KMS-11 (cell line): ENCODE data around the gene NLK.
"Not testable (repeated sequence)": the region's sequence is repeated elsewhere in the genome, so short reads cannot be mapped to it uniquely, and the experiment has no call there.

Experiments used
- H2AFZ ChIP-seq: fragments of 200-600 bp; sonication (generic); 2 replicates; pipeline ENCODE4 v1.6.1; 2016; ENCODE audit warnings: antibody characterized with exemption, mixed run types, low read depth
- H3K27ac ChIP-seq: fragments of 200-600 bp; sonication (generic); 2 replicates; pipeline ENCODE4 v1.6.1; 2016; ENCODE audit warnings: mild to moderate bottlenecking, mixed run types
- H3K27me3 ChIP-seq: fragments of 200-600 bp; sonication (generic); 2 replicates; pipeline ENCODE4 v1.6.1; 2017; ENCODE audit warnings: mild to moderate bottlenecking, low read depth, mixed run types, moderate library complexity; ENCODE audit not compliant: insufficient read depth
- H3K36me3 ChIP-seq: fragments of 200-600 bp; sonication (generic); 2 replicates; pipeline ENCODE4 v1.6.1; 2017; ENCODE audit warnings: mild to moderate bottlenecking, mixed run types; ENCODE audit not compliant: insufficient read depth
- H3K4me1 ChIP-seq: fragments of 200-600 bp; sonication (generic); 2 replicates; pipeline ENCODE4 v1.6.1; 2016; ENCODE audit warnings: mild to moderate bottlenecking, low read depth, mixed run types; ENCODE audit not compliant: poor library complexity, severe bottlenecking
- H3K4me2 ChIP-seq: fragments of 200-600 bp; sonication (generic); 2 replicates; pipeline ENCODE4 v1.7.0; 2016; ENCODE audit warnings: mild to moderate bottlenecking, mixed run types
- H3K4me3 ChIP-seq: fragments of 200-600 bp; sonication (generic); IDR thresholded peaks from 2 replicates; pipeline ENCODE4 v1.6.1; 2017; ENCODE audit warnings: low read depth, low read length, mixed read lengths; ENCODE audit not compliant: insufficient read depth
- H3K79me2 ChIP-seq: fragments of 200-600 bp; sonication (generic); 2 replicates; pipeline ENCODE4 v1.6.1; 2016; ENCODE audit warnings: low read depth, mixed run types; ENCODE audit not compliant: insufficient read depth
- H3K9ac ChIP-seq: fragments of 200-600 bp; sonication (generic); 2 replicates; pipeline ENCODE4 v1.6.1; 2016; ENCODE audit warnings: mild to moderate bottlenecking, mixed run types
- H4K20me1 ChIP-seq: fragments of 200-600 bp; sonication (generic); 2 replicates; pipeline ENCODE4 v1.6.1; 2016; ENCODE audit warnings: mild to moderate bottlenecking, mixed run types; ENCODE audit not compliant: insufficient read depth
- CTCF ChIP-seq: fragments of 200-600 bp; sonication (generic); conservative IDR thresholded peaks from 2 replicates; pipeline ENCODE4 v1.6.1; 2017; ENCODE audit warnings: low read depth, mild to moderate bottlenecking, antibody characterized with exemption, low read length, moderate library complexity, mixed read lengths

The NLK gene

GRCh38 chr17:28232966-28233870, 190.7 kb downstream of the NLK start:
- not testable (repeated sequence) for H2AFZ ChIP-seq, H3K4me1 ChIP-seq, H3K36me3 ChIP-seq, H3K27ac ChIP-seq, H3K79me2 ChIP-seq, H3K4me2 ChIP-seq, H4K20me1 ChIP-seq, H3K27me3 ChIP-seq, H3K4me3 ChIP-seq, H3K9ac ChIP-seq
- TF ChIP-seq CTCF = peak; percentile 72

- not testable (repeated sequence) for H3K79me2 ChIP-seq, H3K27me3 ChIP-seq, H3K9ac ChIP-seq, H3K4me2 ChIP-seq, H3K4me3 ChIP-seq, H3K27ac ChIP-seq, H4K20me1 ChIP-seq, H3K4me1 ChIP-seq, H2AFZ ChIP-seq, H3K36me3 ChIP-seq
Observed at GRCh38 chr17:28233872-28234856, 191.7 kb downstream of the NLK start.

GRCh38 chr17:28235066-28235700, 192.7 kb downstream of the NLK start:
- H3K4me3 ChIP-seq, H3K27ac ChIP-seq, H3K4me2 ChIP-seq, H2AFZ ChIP-seq, H3K36me3 ChIP-seq, H3K79me2 ChIP-seq, H3K27me3 ChIP-seq, H4K20me1 ChIP-seq, H3K4me1 ChIP-seq, H3K9ac ChIP-seq: not testable (repeated sequence)

GRCh38 chr17:28236033-28236653, 193.7 kb downstream of the NLK start:
- H3K9ac ChIP-seq, H4K20me1 ChIP-seq, H3K27ac ChIP-seq, H3K4me2 ChIP-seq, H3K36me3 ChIP-seq, H2AFZ ChIP-seq, H3K4me3 ChIP-seq, H3K27me3 ChIP-seq, H3K79me2 ChIP-seq, H3K4me1 ChIP-seq: not testable (repeated sequence)

- not testable (repeated sequence) for H3K4me3 ChIP-seq, H3K27me3 ChIP-seq, H3K27ac ChIP-seq, H4K20me1 ChIP-seq, H3K4me1 ChIP-seq, H3K9ac ChIP-seq, H3K4me2 ChIP-seq, H3K79me2 ChIP-seq, H2AFZ ChIP-seq, H3K36me3 ChIP-seq
Observed at GRCh38 chr17:28238547-28239270, 196.2 kb downstream of the NLK start.
